Subcutaneous abdominal adipose tissue (tissue), 5 donors: Measurements from ENCODE around the gene GATD1.

Experiments used
- H3K27ac ChIP-seq: one replicate; pipeline ENCODE4 v1.7.0; 2013; ENCODE audit warnings: low read depth, mild to moderate bottlenecking, inconsistent platforms, low read length, moderate library complexity
- H3K27me3 ChIP-seq, 5 donors: one replicate each; pipeline ENCODE4 v1.7.0; 2013; ENCODE audit warnings: low read length in 5 of 5, inconsistent platforms in 1 of 5; ENCODE audit not compliant: control insufficient read depth in 5 of 5, insufficient read depth in 4 of 5
- H3K36me3 ChIP-seq, 5 donors: one replicate each; pipeline ENCODE4 v1.7.0; 2013; ENCODE audit warnings: low read length in 5 of 5; ENCODE audit not compliant: control insufficient read depth in 5 of 5, insufficient read depth in 5 of 5
- H3K4me1 ChIP-seq, 5 donors: one replicate each; pipeline ENCODE4 v1.7.0; 2013; ENCODE audit warnings: low read length in 5 of 5, mild to moderate bottlenecking in 3 of 5, moderate library complexity in 1 of 5; ENCODE audit not compliant: control insufficient read depth in 5 of 5, insufficient read depth in 5 of 5
- H3K4me3 ChIP-seq, 5 donors: one replicate each; pipeline ENCODE4 v1.7.0; 2013; ENCODE audit warnings: low read length in 5 of 5, low read depth in 1 of 5
- H3K9ac ChIP-seq, 5 donors: one replicate each; pipeline ENCODE4 v1.7.0; 2013; ENCODE audit warnings: low read length in 5 of 5, mild to moderate bottlenecking in 4 of 5, moderate library complexity in 3 of 5
- H3K9me3 ChIP-seq, 5 donors: one replicate each; pipeline ENCODE4 v1.7.0; 2013; ENCODE audit warnings: low read length in 5 of 5; ENCODE audit not compliant: control insufficient read depth in 5 of 5
- donor health status: healthy.
- donor health status: healthy.
- donor health status: healthy.
- donor health status: healthy.
- donor health status: healthy.

GATD1 gene

GRCh38 chr11:812390-812789 lies 35.1 kb upstream of the GATD1 start:
- Histone ChIP-seq H3K9me3 (no peaks in the 10 kb centered on the region), H3K9ac (peak overlapping the region in 3 of 5 donors; percentile 39 to 99 (median 89)), H3K36me3 (peaks cover 0 to 32% (median 27%) of the 10 kb centered on the region in 5 donors), H3K4me3 (peak overlapping the region in 3 of 5 donors; percentile 84 to 95 (median 89)), H3K27ac (peak overlapping the region; percentile 92), H3K27me3 (no peaks in the 10 kb centered on the region), H3K4me1 (peaks cover 11 to 64% (median 63%) of the 10 kb centered on the region in 5 donors)

- Histone ChIP-seq H3K4me3 (peak overlapping the region; percentile 84 to 95 (median 89)), H3K27ac (peak overlapping the region; percentile 92), H3K27me3 (no peaks in the 10 kb centered on the region), H3K36me3 (peaks cover 0 to 32% (median 27%) of the 10 kb centered on the region in 5 donors), H3K9me3 (no peaks in the 10 kb centered on the region), H3K4me1 (peaks cover 11 to 64% (median 63%) of the 10 kb centered on the region in 5 donors), H3K9ac (peak overlapping the region; percentile 84 to 99 (median 94))
Observed at GRCh38 chr11:811446-812245, 34.4 kb upstream of the GATD1 start.

GRCh38 chr11:810040-810567 lies 32.8 kb upstream of the GATD1 start:
- H3K4me1 ChIP-seq, result peaks cover 11 to 55% (median 54%) of the 10 kb centered on the region in 5 donors
- H3K9me3 ChIP-seq, result no peaks in the 10 kb centered on the region
- H3K27me3 ChIP-seq, result no peaks in the 10 kb centered on the region
- H3K4me3 ChIP-seq, result peak overlapping the region; percentile 84 to 95 (median 89)
- peaks cover 0 to 32% (median 27%) of the 10 kb centered on the region in 5 donors for H3K36me3 ChIP-seq
- H3K27ac ChIP-seq, result peak overlapping the region; percentile 92
- peak overlapping the region; percentile 84 to 99 (median 94) for H3K9ac ChIP-seq

GRCh38 chr11:809287-810039 lies 32.2 kb upstream of the GATD1 start, which contains the start of gene RPLP2:
Gene RPLP2 (plus strand): TSS chr11:809967. CDS start chr11:810235, 268 bp downstream.
- no peaks in the 10 kb centered on the region for H3K27me3 ChIP-seq
- H3K4me3 ChIP-seq, result peak within 1 kb of the TSS; percentile 84 to 95 (median 93)
- H3K9ac ChIP-seq, result peak within 1 kb of the TSS; percentile 84 to 99 (median 94)
- peak within 1 kb of the TSS; percentile 92 for H3K27ac ChIP-seq
- no peaks in the 10 kb centered on the region for H3K9me3 ChIP-seq
- peaks cover 0 to 32% (median 27%) of the 10 kb centered on the region in 5 donors for H3K36me3 ChIP-seq
- H3K4me1 ChIP-seq, result peaks cover 11 to 60% (median 55%) of the 10 kb centered on the region in 5 donors

DNA sequence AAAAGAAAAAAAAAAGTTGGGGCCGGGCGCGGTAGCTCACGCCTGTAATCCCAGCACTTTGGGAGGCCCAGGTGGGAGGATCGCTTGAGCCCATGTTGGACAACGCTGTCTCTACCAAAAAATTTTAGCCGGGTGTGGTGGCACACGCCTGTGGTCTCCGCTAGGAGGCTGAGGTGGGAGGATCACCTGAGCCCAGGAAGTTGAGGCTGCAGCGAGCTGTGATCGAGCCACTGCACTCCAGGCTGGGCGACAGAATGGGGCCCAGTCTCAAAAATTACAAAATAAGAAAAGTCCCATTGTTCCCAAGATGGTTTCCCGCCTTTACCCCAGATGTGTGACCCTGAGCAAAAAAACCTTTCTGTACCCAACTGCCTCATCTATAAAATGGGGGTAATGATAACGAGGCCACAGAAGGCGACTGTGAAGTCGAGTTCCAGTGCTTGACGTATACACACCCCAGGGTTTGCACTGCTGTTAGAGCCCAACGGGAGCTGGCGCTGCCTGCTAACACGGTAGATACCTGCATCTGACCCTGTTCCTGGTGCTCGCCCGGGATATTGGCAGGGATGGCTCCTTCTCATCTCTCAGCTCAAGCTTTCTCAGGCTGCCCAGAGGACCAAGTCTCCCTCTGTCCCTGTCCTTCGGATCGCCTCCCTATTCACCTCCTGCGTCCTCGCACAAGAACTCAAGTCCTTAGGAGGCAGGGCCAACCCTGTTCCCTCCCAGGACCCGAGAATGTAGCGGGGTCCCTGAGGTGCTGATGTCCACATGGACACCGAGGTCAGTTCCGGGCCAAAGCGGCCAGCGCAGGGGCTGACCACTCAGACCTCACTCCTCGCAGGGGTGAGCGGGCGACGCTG lies 31.4 kb upstream of the GATD1 start:
- peak overlapping the region; percentile 84 to 95 (median 93) for H3K4me3 ChIP-seq
- H3K27ac ChIP-seq, result peak overlapping the region; percentile 92
- H3K4me1 ChIP-seq, result peaks cover 11 to 61% (median 58%) of the 10 kb centered on the region in 5 donors
- peaks cover 0 to 28% (median 26%) of the 10 kb centered on the region in 5 donors for H3K36me3 ChIP-seq
- H3K9ac ChIP-seq, result peak overlapping the region; percentile 57 to 99 (median 94)
- H3K9me3 ChIP-seq, result no peaks in the 10 kb centered on the region
- H3K27me3 ChIP-seq, result no peaks in the 10 kb centered on the region

- Histone ChIP-seq H3K27ac (no peak overlapping the region), H3K9ac (peak overlapping the region in 4 of 5 donors; percentile 33 to 73 (median 66)), H3K36me3 (peaks cover 0 to 37% (median 21%) of the 10 kb centered on the region in 5 donors), H3K4me3 (peak overlapping the region; percentile 35 to 71 (median 56)), H3K9me3 (no peaks in the 10 kb centered on the region), H3K27me3 (no peaks in the 10 kb centered on the region), H3K4me1 (peaks cover 2 to 27% (median 25%) of the 10 kb centered on the region in 5 donors)
Observed at GRCh38 chr11:804599-804964, 27.3 kb upstream of the GATD1 start.

GRCh38 chr11:803770-804598 lies 26.7 kb upstream of the GATD1 start:
- Histone ChIP-seq H3K27me3 (no peaks in the 10 kb centered on the region), H3K9me3 (no peaks in the 10 kb centered on the region), H3K36me3 (peaks cover 0 to 43% (median 23%) of the 10 kb centered on the region in 5 donors), H3K9ac (peak overlapping the region in 3 of 5 donors; percentile 33 to 73 (median 64)), H3K27ac (no peak overlapping the region), H3K4me1 (peaks cover 2 to 25% (median 23%) of the 10 kb centered on the region in 5 donors), H3K4me3 (peak overlapping the region in 3 of 5 donors; percentile 56 to 71 (median 63))

- H3K9ac ChIP-seq, result no peak overlapping the region
Observed at GRCh38 chr11:803467-803742, 26.1 kb upstream of the GATD1 start.

More at GRCh38 chr11:803467-803742, 26.1 kb upstream of the GATD1 start:
- Histone ChIP-seq H3K4me1 (peaks cover 0 to 20% (median 19%) of the 10 kb centered on the region in 5 donors), H3K27ac (no peak overlapping the region), H3K36me3 (peaks cover 0 to 44% (median 23%) of the 10 kb centered on the region in 5 donors), H3K27me3 (no peaks in the 10 kb centered on the region), H3K9me3 (no peaks in the 10 kb centered on the region), H3K4me3 (no peak overlapping the region)
